Kidney (tissue), 14 donors: ENCODE data around the gene TRPM2. TPM values are rescaled to one million over a fixed set of nuclear protein-coding genes. Genes with fewer than 3 reads are reported as not detected.

Experiments
- DNase-seq, 5 donors: peaks; one replicate each; pipeline ENCODE4 v3.0.0-alpha.2; 2013 to 2020
- FAIRE-seq: peaks from 2 replicates; lab custom pipeline; 2012; peaks lifted over from hg19 to GRCh38; lab: Jason Lieb, UNC
- H3K27ac ChIP-seq, 2 donors: one replicate each; pipeline ENCODE4 v1.7.0; 2013; ENCODE audit warnings: low read depth in 2 of 2, low read length in 2 of 2, inconsistent platforms in 1 of 2
- H3K27me3 ChIP-seq: one replicate; pipeline ENCODE4 v1.7.1; 2013; ENCODE audit warnings: low read length, inconsistent platforms; ENCODE audit not compliant: control insufficient read depth, insufficient read depth
- H3K36me3 ChIP-seq, 3 donors: one replicate each; pipeline versions ENCODE4 v1.7.0 to v1.7.1; 2013; ENCODE audit warnings: low read length in 3 of 3, control low read depth in 1 of 3, inconsistent platforms in 1 of 3; ENCODE audit not compliant: insufficient read depth in 3 of 3, control insufficient read depth in 2 of 3
- H3K4me1 ChIP-seq, 3 donors: one replicate each; pipeline versions ENCODE4 v1.7.0 to v1.7.1; 2013; ENCODE audit warnings: low read length in 3 of 3, inconsistent platforms in 1 of 3, low read depth in 1 of 3; ENCODE audit not compliant: control insufficient read depth in 2 of 3, insufficient read depth in 2 of 3
- H3K4me3 ChIP-seq, 3 donors: one replicate each; pipeline versions ENCODE4 v1.7.0 to v1.8.1; 2013; ENCODE audit warnings: low read length in 3 of 3, control low read depth in 1 of 3, inconsistent platforms in 1 of 3
- H3K9ac ChIP-seq, 3 donors: one replicate each; pipeline versions ENCODE4 v1.7.0 to v1.7.1; 2013; ENCODE audit warnings: low read length in 3 of 3, control low read depth in 1 of 3, inconsistent platforms in 1 of 3
- H3K9me3 ChIP-seq, 3 donors: one replicate each; pipeline versions ENCODE4 v1.7.0 to v1.7.1; 2013; ENCODE audit warnings: low read length in 3 of 3, control low read depth in 1 of 3, inconsistent platforms in 1 of 3; ENCODE audit not compliant: control insufficient read depth in 2 of 3, insufficient read depth in 1 of 3
- CTCF ChIP-seq: IDR thresholded peaks from 3 replicates; pipeline ENCODE4 v1.5.1; 2012; ENCODE audit warnings: mild to moderate bottlenecking, moderate library complexity, borderline replicate concordance; ENCODE audit not compliant: insufficient read depth; ENCODE audit errors: extremely low read depth
- intact Hi-C: fragments of 100-400 bp; cut with DNase I; formaldehyde crosslinking; loops from one replicate; pipeline ENCODE4 v1.11.1; 2022
- polyA plus RNA-seq: library from polyadenylated mRNA; stranded (reverse); fragments of 350-450 nt; fragmentation: Illumina TruSeq; extraction: RNeasy Lipid Tissue Mini Kit (QIAGEN cat#74804); gene quantifications from one replicate; pipeline ENCODE4 v1.2.3, GENCODE V29; 2014; ENCODE audit warnings: low read depth, low replicate concordance; ENCODE audit not compliant: insufficient read depth
- total RNA-seq: library from RNA; stranded (reverse); fragmentation: NEBNext Ultra II Directional; extraction: Animal tissue kit (Norgen Biotek cat#: 25700); gene quantifications from one replicate; pipeline ENCODE4 v1.2.1, GENCODE V29; 2021
- donor health status: control.
- donor health status: control.
- donor health status: control.
- donor health status: control.
- donor health status: control.
- donor health status: DM: yes; HTN: yes; CAD: no.
- donor health status: Normal renal cell carcinoma (clear cell type).

Gene TRPM2
- total and polyA plus RNA-seq, 2 donors from 2014 or later = 2.0 to 11.5 TPM

GRCh38 chr21:44434936-44435635, 81.7 kb downstream of the TRPM2 start:
- no peaks in the 10 kb centered on the region for H3K36me3 ChIP-seq
- no peaks in the 10 kb centered on the region for H3K4me1 ChIP-seq
- H3K27ac ChIP-seq = no peak overlapping the region
- no peak for FAIRE-seq
- no peak overlapping the region for H3K9ac ChIP-seq
- no peak for TF ChIP-seq CTCF
- H3K27me3 ChIP-seq = no peaks in the 10 kb centered on the region
- intact Hi-C loops = no loop called here
- peaks cover 0 to under 1% (median 0%) of the 10 kb centered on the region in 3 donors for H3K9me3 ChIP-seq
- DNase-seq = peak in 2 of 5 donors; percentile 26 to 54
- H3K4me3 ChIP-seq = no peak overlapping the region

- DNase-seq (peak in 2 of 5 donors; percentile 31 to 55), FAIRE-seq (no peak)
- Histone ChIP-seq H3K36me3 (no peaks in the 10 kb centered on the region), H3K27me3 (no peaks in the 10 kb centered on the region), H3K4me1 (no peaks in the 10 kb centered on the region), H3K4me3 (no peak overlapping the region), H3K27ac (no peak overlapping the region), H3K9me3 (no peaks in the 10 kb centered on the region), H3K9ac (no peak overlapping the region)
- intact Hi-C loops = no loop called here
- TF ChIP-seq CTCF = no peak
These were observed 82.7 kb downstream of the TRPM2 start for GRCh38 chr21:44436111-44436611.

- no peak for TF ChIP-seq CTCF
- intact Hi-C loops = no loop called here
- Histone ChIP-seq H3K9me3 (no peaks in the 10 kb centered on the region), H3K36me3 (no peaks in the 10 kb centered on the region), H3K27me3 (no peaks in the 10 kb centered on the region), H3K9ac (no peak overlapping the region), H3K4me1 (no peaks in the 10 kb centered on the region), H3K4me3 (no peak overlapping the region), H3K27ac (no peak overlapping the region)
- DNase-seq = peak in 2 of 5 donors; percentile 25 to 45
- no peak for FAIRE-seq
These were observed 83.5 kb downstream of the TRPM2 start for GRCh38 chr21:44436958-44437357.
